Measurements from ENCODE around the gene MAP3K12. TPM values are rescaled to one million over a fixed set of nuclear protein-coding genes. Genes with fewer than 3 reads are reported as not detected.

The MAP3K12 gene
- total and polyA plus RNA-seq, 2 of the 13 experiments (the other 11 are each of a cell fraction or from before 2014, with no cell fraction given): 0.20 to 1.1 TPM

- TF ChIP-seq DRAP1 (CRISPR knock-in tag; IDR thresholded peaks at IDR 0.05) (no peak), ATF7-NPFF (CRISPR knock-in tag; IDR thresholded peaks at IDR 0.05; ENCODE audit: low read depth) (no peak), ZBTB10 (CRISPR knock-in tag; IDR thresholded peaks at IDR 0.05; ENCODE audit: borderline replicate concordance) (no peak), ZNF503 (CRISPR knock-in tag; IDR thresholded peaks at IDR 0.05) (no peak), POLR2AphosphoS2 (IDR thresholded peaks at IDR 0.05; ENCODE audit: low read depth, low read length) (peak; percentile 10; the same call in 1 of the 2 replicates), ARID2 (CRISPR knock-in tag; IDR thresholded peaks at IDR 0.05; ENCODE audit: borderline replicate concordance) (no peak), ZIK1 (CRISPR knock-in tag; IDR thresholded peaks at IDR 0.05; ENCODE audit: borderline replicate concordance, low read depth) (no peak), RBFOX2 (IDR thresholded peaks at IDR 0.05; ENCODE audit: low read depth, low read length) (peak; percentile 14; the same call in 1 of the 2 replicates), SMARCE1 (IDR thresholded peaks at IDR 0.05; ENCODE audit: borderline replicate concordance) (no peak), ZSCAN30 (CRISPR knock-in tag; IDR thresholded peaks at IDR 0.05) (no peak), ZNF280D (CRISPR knock-in tag; IDR thresholded peaks at IDR 0.05) (no peak)
- TF ChIP-seq, protein P1, sequence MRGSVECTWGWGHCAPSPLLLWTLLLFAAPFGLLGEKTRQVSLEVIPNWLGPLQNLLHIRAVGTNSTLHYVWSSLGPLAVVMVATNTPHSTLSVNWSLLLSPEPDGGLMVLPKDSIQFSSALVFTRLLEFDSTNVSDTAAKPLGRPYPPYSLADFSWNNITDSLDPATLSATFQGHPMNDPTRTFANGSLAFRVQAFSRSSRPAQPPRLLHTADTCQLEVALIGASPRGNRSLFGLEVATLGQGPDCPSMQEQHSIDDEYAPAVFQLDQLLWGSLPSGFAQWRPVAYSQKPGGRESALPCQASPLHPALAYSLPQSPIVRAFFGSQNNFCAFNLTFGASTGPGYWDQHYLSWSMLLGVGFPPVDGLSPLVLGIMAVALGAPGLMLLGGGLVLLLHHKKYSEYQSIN (CRISPR knock-in tag; IDR thresholded peaks at IDR 0.05; ENCODE audit: borderline replicate concordance): no peak
- TF ChIP-seq, protein P2, sequence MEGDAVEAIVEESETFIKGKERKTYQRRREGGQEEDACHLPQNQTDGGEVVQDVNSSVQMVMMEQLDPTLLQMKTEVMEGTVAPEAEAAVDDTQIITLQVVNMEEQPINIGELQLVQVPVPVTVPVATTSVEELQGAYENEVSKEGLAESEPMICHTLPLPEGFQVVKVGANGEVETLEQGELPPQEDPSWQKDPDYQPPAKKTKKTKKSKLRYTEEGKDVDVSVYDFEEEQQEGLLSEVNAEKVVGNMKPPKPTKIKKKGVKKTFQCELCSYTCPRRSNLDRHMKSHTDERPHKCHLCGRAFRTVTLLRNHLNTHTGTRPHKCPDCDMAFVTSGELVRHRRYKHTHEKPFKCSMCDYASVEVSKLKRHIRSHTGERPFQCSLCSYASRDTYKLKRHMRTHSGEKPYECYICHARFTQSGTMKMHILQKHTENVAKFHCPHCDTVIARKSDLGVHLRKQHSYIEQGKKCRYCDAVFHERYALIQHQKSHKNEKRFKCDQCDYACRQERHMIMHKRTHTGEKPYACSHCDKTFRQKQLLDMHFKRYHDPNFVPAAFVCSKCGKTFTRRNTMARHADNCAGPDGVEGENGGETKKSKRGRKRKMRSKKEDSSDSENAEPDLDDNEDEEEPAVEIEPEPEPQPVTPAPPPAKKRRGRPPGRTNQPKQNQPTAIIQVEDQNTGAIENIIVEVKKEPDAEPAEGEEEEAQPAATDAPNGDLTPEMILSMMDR (CRISPR knock-in tag; IDR thresholded peaks at IDR 0.05): peak; percentile 22
- TF ChIP-seq, protein P3, sequence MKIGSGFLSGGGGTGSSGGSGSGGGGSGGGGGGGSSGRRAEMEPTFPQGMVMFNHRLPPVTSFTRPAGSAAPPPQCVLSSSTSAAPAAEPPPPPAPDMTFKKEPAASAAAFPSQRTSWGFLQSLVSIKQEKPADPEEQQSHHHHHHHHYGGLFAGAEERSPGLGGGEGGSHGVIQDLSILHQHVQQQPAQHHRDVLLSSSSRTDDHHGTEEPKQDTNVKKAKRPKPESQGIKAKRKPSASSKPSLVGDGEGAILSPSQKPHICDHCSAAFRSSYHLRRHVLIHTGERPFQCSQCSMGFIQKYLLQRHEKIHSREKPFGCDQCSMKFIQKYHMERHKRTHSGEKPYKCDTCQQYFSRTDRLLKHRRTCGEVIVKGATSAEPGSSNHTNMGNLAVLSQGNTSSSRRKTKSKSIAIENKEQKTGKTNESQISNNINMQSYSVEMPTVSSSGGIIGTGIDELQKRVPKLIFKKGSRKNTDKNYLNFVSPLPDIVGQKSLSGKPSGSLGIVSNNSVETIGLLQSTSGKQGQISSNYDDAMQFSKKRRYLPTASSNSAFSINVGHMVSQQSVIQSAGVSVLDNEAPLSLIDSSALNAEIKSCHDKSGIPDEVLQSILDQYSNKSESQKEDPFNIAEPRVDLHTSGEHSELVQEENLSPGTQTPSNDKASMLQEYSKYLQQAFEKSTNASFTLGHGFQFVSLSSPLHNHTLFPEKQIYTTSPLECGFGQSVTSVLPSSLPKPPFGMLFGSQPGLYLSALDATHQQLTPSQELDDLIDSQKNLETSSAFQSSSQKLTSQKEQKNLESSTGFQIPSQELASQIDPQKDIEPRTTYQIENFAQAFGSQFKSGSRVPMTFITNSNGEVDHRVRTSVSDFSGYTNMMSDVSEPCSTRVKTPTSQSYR (CRISPR knock-in tag; IDR thresholded peaks at IDR 0.05; ENCODE audit: borderline replicate concordance): 0 out of 2 replicates have a peak, but pooled peaks have one; percentile 27
Observed at GRCh38 chr12:53476769-53477209, 22.5 kb downstream of the MAP3K12 start (continued).

Measured in HepG2 (cell line).